ENCODE measurements around the gene HAAO. TPM values are rescaled to one million over a fixed set of nuclear protein-coding genes. Genes with fewer than 3 reads are reported as not detected.

HAAO gene
- total RNA-seq, 4 donors from 2014 or later, result 1.9 to 29.4 (median 4.0) TPM; not detected in 1

GRCh38 chr2:42722320-42723190, 69.8 kb downstream of the HAAO start:
- no peaks in the 10 kb centered on the region for H3K27me3 ChIP-seq
- peaks cover 0 to 21% (median 12%) of the 10 kb centered on the region in 4 donors for H3K4me1 ChIP-seq
- TF ChIP-seq POLR2A (IDR thresholded peaks at IDR 0.05) (no peak), POLR2AphosphoS5 (IDR thresholded peaks at IDR 0.05) (no peak), EP300 (IDR thresholded peaks at IDR 0.05; ENCODE audit: low read depth) (no peak)
- TF ChIP-seq, protein P1, sequence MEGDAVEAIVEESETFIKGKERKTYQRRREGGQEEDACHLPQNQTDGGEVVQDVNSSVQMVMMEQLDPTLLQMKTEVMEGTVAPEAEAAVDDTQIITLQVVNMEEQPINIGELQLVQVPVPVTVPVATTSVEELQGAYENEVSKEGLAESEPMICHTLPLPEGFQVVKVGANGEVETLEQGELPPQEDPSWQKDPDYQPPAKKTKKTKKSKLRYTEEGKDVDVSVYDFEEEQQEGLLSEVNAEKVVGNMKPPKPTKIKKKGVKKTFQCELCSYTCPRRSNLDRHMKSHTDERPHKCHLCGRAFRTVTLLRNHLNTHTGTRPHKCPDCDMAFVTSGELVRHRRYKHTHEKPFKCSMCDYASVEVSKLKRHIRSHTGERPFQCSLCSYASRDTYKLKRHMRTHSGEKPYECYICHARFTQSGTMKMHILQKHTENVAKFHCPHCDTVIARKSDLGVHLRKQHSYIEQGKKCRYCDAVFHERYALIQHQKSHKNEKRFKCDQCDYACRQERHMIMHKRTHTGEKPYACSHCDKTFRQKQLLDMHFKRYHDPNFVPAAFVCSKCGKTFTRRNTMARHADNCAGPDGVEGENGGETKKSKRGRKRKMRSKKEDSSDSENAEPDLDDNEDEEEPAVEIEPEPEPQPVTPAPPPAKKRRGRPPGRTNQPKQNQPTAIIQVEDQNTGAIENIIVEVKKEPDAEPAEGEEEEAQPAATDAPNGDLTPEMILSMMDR (IDR thresholded peaks at IDR 0.05), result no peak
- no peak overlapping the region for H3K4me3 ChIP-seq
- H3K36me3 ChIP-seq, result no peaks in the 10 kb centered on the region
- in situ Hi-C loops (cut with MboI; ENCODE audit: low pct_ligation_motif_present in 1 of 4, low pct_unique_long_range_greater_than_20kb in 1 of 4, low sequenced_read_pairs in 3 of 4), result no loop called here
- 64 to 74% methylated on average over 7 of the region's 7 CpGs for WGBS, 2 donors (ENCODE audit: low coverage in 1 of 2)
- peak overlapping the region in 1 of 4 donors; percentile 3 for H3K27ac ChIP-seq
- DNase-seq, result peak; percentile 13
- no peaks in the 10 kb centered on the region for H3K9me3 ChIP-seq
- intact Hi-C loops (cut with DNase I; ENCODE audit: low total_unique reads), result no loop called here

GRCh38 chr2:42721898-42722297, 70.5 kb downstream of the HAAO start:
- Histone ChIP-seq H3K27ac (peak overlapping the region in 1 of 4 donors; percentile 3), H3K9me3 (no peaks in the 10 kb centered on the region), H3K4me3 (no peak overlapping the region), H3K4me1 (peaks cover 0 to 21% (median 12%) of the 10 kb centered on the region in 4 donors), H3K36me3 (no peaks in the 10 kb centered on the region), H3K27me3 (no peaks in the 10 kb centered on the region)
- in situ Hi-C loops (cut with MboI; ENCODE audit: low pct_ligation_motif_present in 1 of 4, low pct_unique_long_range_greater_than_20kb in 1 of 4, low sequenced_read_pairs in 3 of 4) (no loop called here), intact Hi-C loops (cut with DNase I; ENCODE audit: low total_unique reads) (no loop called here)
- no peak for TF ChIP-seq EP300 (IDR thresholded peaks at IDR 0.05; ENCODE audit: low read depth)
- TF ChIP-seq POLR2A (IDR thresholded peaks at IDR 0.05), result no peak
- no peak for TF ChIP-seq POLR2AphosphoS5 (IDR thresholded peaks at IDR 0.05)
- TF ChIP-seq, protein P1 (IDR thresholded peaks at IDR 0.05), result no peak
- WGBS, 2 donors (ENCODE audit: low coverage in 1 of 2), result 82 to 100% methylated on average over 1 to 2 of the region's 2 CpGs
- DNase-seq, result no peak

Other genes starting within 250 kb of the HAAO start
- 10 to 100 TPM; 40.0 to 73.2 (median 54.3) TPM for gene MTA3, start 224.0 kb downstream of the HAAO start, total RNA-seq
- 1 to 10 TPM in 2 of 4 donors, under 1 TPM in 1, not detected in 1; 0.48 to 6.4 (median 4.9) TPM for gene OXER1, start 28.4 kb downstream of the HAAO start, total RNA-seq

Measured in transverse colon (tissue), 4 donors.